SU-DHL-6 (cell line): ENCODE measurements around the gene NUP62.

ENCODE experiments used
- H2AFZ ChIP-seq: fragments of 200-600 bp; sonication (generic); 2 replicates; pipeline ENCODE4 v1.6.1; 2014; ENCODE audit warnings: low read depth, mild to moderate bottlenecking, moderate library complexity, mixed read lengths, antibody characterized with exemption, low read length; ENCODE audit not compliant: severe bottlenecking
- H3F3A ChIP-seq: fragments of 200-600 bp; shearing (Covaris generic); 2 replicates; pipeline ENCODE4 v1.6.0; 2016; ENCODE audit warnings: antibody characterized with exemption, mild to moderate bottlenecking; ENCODE audit not compliant: insufficient read depth
- H3K27ac ChIP-seq: fragments of 200-600 bp; sonication (generic); 2 replicates; pipeline ENCODE4 v1.5.1; 2016; ENCODE audit warnings: low read depth, mild to moderate bottlenecking, low read length, moderate library complexity, mixed read lengths
- H3K27me3 ChIP-seq: fragments of 200-600 bp; sonication (generic), shearing (Covaris generic); 2 replicates; pipeline ENCODE4 v1.6.0; 2014; ENCODE audit warnings: mild to moderate bottlenecking, low read length
- H3K36me3 ChIP-seq: fragments of 200-600 bp; sonication (generic); 2 replicates; pipeline ENCODE4 v1.6.1; 2014; ENCODE audit warnings: mild to moderate bottlenecking, low read length, mixed read lengths
- H3K4me2 ChIP-seq: fragments of 300-600, 200-600 bp; shearing (Covaris generic), sonication (generic); 2 replicates; pipeline ENCODE4 v1.6.0; 2014; ENCODE audit warnings: low read length, low read depth, mild to moderate bottlenecking; ENCODE audit not compliant: poor library complexity, severe bottlenecking
- H3K4me3 ChIP-seq: fragments of 200-600 bp; sonication (generic); 2 replicates; pipeline ENCODE4 v1.5.1; 2014; ENCODE audit warnings: antibody characterized with exemption, low read length, mild to moderate bottlenecking, mixed read lengths; ENCODE audit not compliant: insufficient read depth, poor library complexity, severe bottlenecking
- H3K79me2 ChIP-seq: fragments of 200-600 bp; sonication (generic); 2 replicates; pipeline ENCODE4 v1.6.1; 2014; ENCODE audit warnings: mild to moderate bottlenecking, low read length, moderate library complexity; ENCODE audit not compliant: insufficient read depth
- H3K9ac ChIP-seq: fragments of 200-600 bp; sonication (generic); 2 replicates; pipeline ENCODE4 v1.7.0; 2014; ENCODE audit warnings: mild to moderate bottlenecking, low read length
- H3K9me2 ChIP-seq: fragments of 200-600 bp; sonication (generic); replicated peaks from 2 replicates; pipeline ENCODE4 v1.6.1; 2014; ENCODE audit warnings: low read length; ENCODE audit not compliant: insufficient read depth
- H3K9me3 ChIP-seq: fragments of 200-600 bp; sonication (generic); 2 replicates; pipeline ENCODE4 v1.6.1; 2014; ENCODE audit warnings: low read length, mixed read lengths; ENCODE audit not compliant: insufficient read depth
- H4K20me1 ChIP-seq: fragments of 200-600 bp; sonication (generic); 2 replicates; pipeline ENCODE4 v1.6.1; 2014; ENCODE audit warnings: low read depth, mild to moderate bottlenecking, antibody characterized with exemption, low read length, moderate library complexity, mixed read lengths
- EZH2phosphoT487 ChIP-seq: fragments of 200-600 bp; sonication (generic), shearing (Covaris generic); conservative IDR thresholded peaks from 2 replicates; pipeline ENCODE4 v1.6.1; 2018; ENCODE audit warnings: mild to moderate bottlenecking, antibody characterized with exemption, low read length, moderate library complexity, mixed read lengths
- TF ChIP-seq, protein P1 (sequence below): fragments of 200-600 bp; sonication (generic); IDR thresholded peaks from one replicate; pipeline ENCODE4 v1.5.1; 2017; ENCODE audit warnings: antibody characterized with exemption, mild to moderate bottlenecking, low read length, moderate library complexity; ENCODE audit not compliant: insufficient read depth, poor library complexity, severe bottlenecking

NUP62 gene

DNA sequence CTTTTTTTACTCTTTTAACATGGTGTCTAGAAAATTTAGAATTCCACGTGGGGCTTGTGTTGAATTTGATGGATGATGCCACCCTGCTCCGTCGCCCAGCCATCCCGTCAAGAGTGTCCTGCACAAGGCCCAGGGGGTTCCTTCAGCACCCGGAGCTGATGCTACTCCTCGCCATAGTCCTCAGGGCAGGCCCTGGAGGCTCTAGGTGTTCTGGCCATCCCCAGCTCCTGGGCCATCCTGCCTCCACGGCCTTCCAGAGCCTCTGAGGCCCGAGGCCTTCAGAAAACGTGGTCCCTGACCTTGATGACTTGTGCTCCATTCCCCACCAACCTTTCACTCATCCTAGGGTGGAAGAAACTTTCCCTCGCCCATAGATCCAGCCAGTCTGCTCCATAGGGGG lies 55.5 kb downstream of the NUP62 start:
- no peak overlapping the region for H2AFZ ChIP-seq
- no peaks in the 10 kb centered on the region for H3K27me3 ChIP-seq
- H3K9me3 ChIP-seq = no peaks in the 10 kb centered on the region
- 0 out of 2 replicates have a peak, but pooled peaks cover 8% of the 10 kb centered on the region for H3F3A ChIP-seq
- H3K9ac ChIP-seq = no peak overlapping the region
- peaks cover 9% of the 10 kb centered on the region; the same call in 1 of the 2 replicates for H3K79me2 ChIP-seq
- no peak overlapping the region for H3K27ac ChIP-seq
- H3K4me3 ChIP-seq = no peak overlapping the region
- TF ChIP-seq EZH2phosphoT487 = no peak
- TF ChIP-seq, protein P1, sequence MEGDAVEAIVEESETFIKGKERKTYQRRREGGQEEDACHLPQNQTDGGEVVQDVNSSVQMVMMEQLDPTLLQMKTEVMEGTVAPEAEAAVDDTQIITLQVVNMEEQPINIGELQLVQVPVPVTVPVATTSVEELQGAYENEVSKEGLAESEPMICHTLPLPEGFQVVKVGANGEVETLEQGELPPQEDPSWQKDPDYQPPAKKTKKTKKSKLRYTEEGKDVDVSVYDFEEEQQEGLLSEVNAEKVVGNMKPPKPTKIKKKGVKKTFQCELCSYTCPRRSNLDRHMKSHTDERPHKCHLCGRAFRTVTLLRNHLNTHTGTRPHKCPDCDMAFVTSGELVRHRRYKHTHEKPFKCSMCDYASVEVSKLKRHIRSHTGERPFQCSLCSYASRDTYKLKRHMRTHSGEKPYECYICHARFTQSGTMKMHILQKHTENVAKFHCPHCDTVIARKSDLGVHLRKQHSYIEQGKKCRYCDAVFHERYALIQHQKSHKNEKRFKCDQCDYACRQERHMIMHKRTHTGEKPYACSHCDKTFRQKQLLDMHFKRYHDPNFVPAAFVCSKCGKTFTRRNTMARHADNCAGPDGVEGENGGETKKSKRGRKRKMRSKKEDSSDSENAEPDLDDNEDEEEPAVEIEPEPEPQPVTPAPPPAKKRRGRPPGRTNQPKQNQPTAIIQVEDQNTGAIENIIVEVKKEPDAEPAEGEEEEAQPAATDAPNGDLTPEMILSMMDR = no peak
- no peaks in the 10 kb centered on the region for H4K20me1 ChIP-seq
- no peak overlapping the region for H3K4me2 ChIP-seq
- no peaks in the 10 kb centered on the region for H3K9me2 ChIP-seq
- no peaks in the 10 kb centered on the region for H3K36me3 ChIP-seq

DNA sequence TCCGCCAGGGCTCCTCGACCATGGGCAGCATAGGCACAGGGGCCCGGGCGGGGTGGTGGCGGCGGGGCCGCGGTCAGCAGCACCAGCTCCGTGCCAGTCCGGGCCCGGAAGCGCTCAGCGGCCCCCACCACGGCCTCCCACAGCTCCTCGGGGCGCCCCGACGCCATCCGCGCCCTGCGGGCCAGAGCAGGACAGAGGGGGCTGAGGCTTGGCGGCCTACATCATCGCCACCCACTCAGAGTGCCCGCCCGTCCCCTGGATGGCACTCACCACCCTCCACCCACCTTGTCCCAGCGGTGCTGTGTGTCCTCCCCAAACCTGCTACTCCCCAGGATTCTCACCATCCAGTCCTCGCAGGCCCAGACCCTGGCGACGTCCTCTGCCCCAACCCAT lies 56.2 kb downstream of the NUP62 start:
- TF ChIP-seq, protein P1 = no peak
- no peak for TF ChIP-seq EZH2phosphoT487
- H3K27ac ChIP-seq = no peak overlapping the region
- no peak overlapping the region for H3K4me2 ChIP-seq
- 0 out of 2 replicates have a peak, but pooled peaks cover 15% of the 10 kb centered on the region for H3F3A ChIP-seq
- no peak overlapping the region for H3K4me3 ChIP-seq
- no peak overlapping the region for H3K9ac ChIP-seq
- no peak overlapping the region for H2AFZ ChIP-seq
- H3K79me2 ChIP-seq = peaks cover 9% of the 10 kb centered on the region; the same call in 1 of the 2 replicates
- H4K20me1 ChIP-seq = no peaks in the 10 kb centered on the region
- H3K36me3 ChIP-seq = no peaks in the 10 kb centered on the region
- no peaks in the 10 kb centered on the region for H3K9me2 ChIP-seq
- no peaks in the 10 kb centered on the region for H3K27me3 ChIP-seq
- 0 out of 2 replicates have a peak, but pooled peaks cover 3% of the 10 kb centered on the region for H3K9me3 ChIP-seq

- H3K9me3 ChIP-seq = 0 out of 2 replicates have a peak, but pooled peaks cover 4% of the 10 kb centered on the region
- H3K36me3 ChIP-seq = no peaks in the 10 kb centered on the region
- no peak overlapping the region for H2AFZ ChIP-seq
- no peak overlapping the region for H3K4me2 ChIP-seq
- H4K20me1 ChIP-seq = no peaks in the 10 kb centered on the region
- peaks cover 9% of the 10 kb centered on the region; the same call in 1 of the 2 replicates for H3K79me2 ChIP-seq
- no peak overlapping the region for H3K27ac ChIP-seq
- no peaks in the 10 kb centered on the region for H3K9me2 ChIP-seq
- TF ChIP-seq, protein P1 = no peak
- no peak for TF ChIP-seq EZH2phosphoT487
- peaks cover 19% of the 10 kb centered on the region; the same call in 1 of the 2 replicates for H3F3A ChIP-seq
- no peak overlapping the region for H3K9ac ChIP-seq
- no peaks in the 10 kb centered on the region for H3K27me3 ChIP-seq
- H3K4me3 ChIP-seq = no peak overlapping the region
These were observed 56.8 kb downstream of the NUP62 start for GRCh38 chr19:49872245-49873128.
